Measurements from ENCODE around the gene ZFP90.

The ZFP90 gene

GRCh38 chr16:68590201-68590994 is 51.3 kb downstream of the ZFP90 start:
- no peak overlapping the region for H3K27ac ChIP-seq (ENCODE audit: low read depth, low read length)
- no peak overlapping the region for H3K9ac ChIP-seq (ENCODE audit: low read depth, low read length)
- H3K36me3 ChIP-seq (ENCODE audit: insufficient read depth, low read length): no peaks in the 10 kb centered on the region
- H3K4me1 ChIP-seq (ENCODE audit: insufficient read depth, low read length): no peaks in the 10 kb centered on the region
- H3K27me3 ChIP-seq (ENCODE audit: insufficient read depth, low read length): no peaks in the 10 kb centered on the region
- 36% methylated on average over 26 of the region's 26 CpGs for WGBS
- H3K4me3 ChIP-seq (ENCODE audit: low read length): no peak overlapping the region
- H3K9me3 ChIP-seq (ENCODE audit: insufficient read depth, low read depth, low read length): 0 out of 2 replicates have a peak, but pooled peaks cover 2% of the 10 kb centered on the region

GRCh38 chr16:68592466-68593337 is 53.6 kb downstream of the ZFP90 start:
- Histone ChIP-seq H3K4me3 (ENCODE audit: low read length) (no peak overlapping the region), H3K36me3 (ENCODE audit: insufficient read depth, low read length) (no peaks in the 10 kb centered on the region), H3K9me3 (ENCODE audit: insufficient read depth, low read depth, low read length) (0 out of 2 replicates have a peak, but pooled peaks cover 2% of the 10 kb centered on the region), H3K27ac (ENCODE audit: low read depth, low read length) (no peak overlapping the region), H3K9ac (ENCODE audit: low read depth, low read length) (no peak overlapping the region), H3K27me3 (ENCODE audit: insufficient read depth, low read length) (no peaks in the 10 kb centered on the region), H3K4me1 (ENCODE audit: insufficient read depth, low read length) (no peaks in the 10 kb centered on the region)
- 90% methylated on average over 5 of the region's 5 CpGs for WGBS

- H3K4me1 ChIP-seq (ENCODE audit: insufficient read depth, low read length): no peaks in the 10 kb centered on the region
- no peaks in the 10 kb centered on the region for H3K27me3 ChIP-seq (ENCODE audit: insufficient read depth, low read length)
- H3K36me3 ChIP-seq (ENCODE audit: insufficient read depth, low read length): no peaks in the 10 kb centered on the region
- no peak overlapping the region for H3K9ac ChIP-seq (ENCODE audit: low read depth, low read length)
- H3K4me3 ChIP-seq (ENCODE audit: low read length): no peak overlapping the region
- 97% methylated on average over 6 of the region's 6 CpGs for WGBS
- H3K9me3 ChIP-seq (ENCODE audit: insufficient read depth, low read depth, low read length): 0 out of 2 replicates have a peak, but pooled peaks cover 2% of the 10 kb centered on the region
- H3K27ac ChIP-seq (ENCODE audit: low read depth, low read length): no peak overlapping the region
Observed at GRCh38 chr16:68596266-68596665, 57.2 kb downstream of the ZFP90 start.

- no peak overlapping the region for H3K9ac ChIP-seq (ENCODE audit: low read depth, low read length)
- no peaks in the 10 kb centered on the region for H3K27me3 ChIP-seq (ENCODE audit: insufficient read depth, low read length)
- H3K4me1 ChIP-seq (ENCODE audit: insufficient read depth, low read length): no peaks in the 10 kb centered on the region; the same call in 1 of the 2 replicates
- H3K27ac ChIP-seq (ENCODE audit: low read depth, low read length): no peak overlapping the region
- no peak overlapping the region for H3K4me3 ChIP-seq (ENCODE audit: low read length)
- H3K9me3 ChIP-seq (ENCODE audit: insufficient read depth, low read depth, low read length): no peaks in the 10 kb centered on the region
- H3K36me3 ChIP-seq (ENCODE audit: insufficient read depth, low read length): no peaks in the 10 kb centered on the region
- WGBS: 81% methylated on average over 1 of the region's 1 CpG
Observed at GRCh38 chr16:68599586-68599985, 60.5 kb downstream of the ZFP90 start.

GRCh38 chr16:68605746-68606145 is 66.7 kb downstream of the ZFP90 start:
- Histone ChIP-seq H3K36me3 (ENCODE audit: insufficient read depth, low read length) (no peaks in the 10 kb centered on the region), H3K9me3 (ENCODE audit: insufficient read depth, low read depth, low read length) (no peaks in the 10 kb centered on the region), H3K4me3 (ENCODE audit: low read length) (no peak overlapping the region), H3K27ac (ENCODE audit: low read depth, low read length) (no peak overlapping the region), H3K4me1 (ENCODE audit: insufficient read depth, low read length) (no peaks in the 10 kb centered on the region; the same call in 1 of the 2 replicates), H3K9ac (ENCODE audit: low read depth, low read length) (no peak overlapping the region), H3K27me3 (ENCODE audit: insufficient read depth, low read length) (no peaks in the 10 kb centered on the region)
- 86% methylated on average over 5 of the region's 5 CpGs for WGBS

GRCh38 chr16:68607443-68607842 is 68.4 kb downstream of the ZFP90 start:
- Histone ChIP-seq H3K4me3 (ENCODE audit: low read length) (no peak overlapping the region), H3K36me3 (ENCODE audit: insufficient read depth, low read length) (no peaks in the 10 kb centered on the region), H3K27ac (ENCODE audit: low read depth, low read length) (no peak overlapping the region), H3K9me3 (ENCODE audit: insufficient read depth, low read depth, low read length) (no peaks in the 10 kb centered on the region), H3K9ac (ENCODE audit: low read depth, low read length) (no peak overlapping the region), H3K4me1 (ENCODE audit: insufficient read depth, low read length) (no peaks in the 10 kb centered on the region; the same call in 1 of the 2 replicates), H3K27me3 (ENCODE audit: insufficient read depth, low read length) (no peaks in the 10 kb centered on the region)
- 85% methylated on average over 7 of the region's 7 CpGs for WGBS

GRCh38 chr16:68608330-68608729 is 69.2 kb downstream of the ZFP90 start:
- H3K9me3 ChIP-seq (ENCODE audit: insufficient read depth, low read depth, low read length): no peaks in the 10 kb centered on the region
- no peaks in the 10 kb centered on the region for H3K27me3 ChIP-seq (ENCODE audit: insufficient read depth, low read length)
- no peak overlapping the region for H3K9ac ChIP-seq (ENCODE audit: low read depth, low read length)
- WGBS: 94% methylated on average over 2 of the region's 2 CpGs
- H3K27ac ChIP-seq (ENCODE audit: low read depth, low read length): no peak overlapping the region
- no peaks in the 10 kb centered on the region; the same call in 1 of the 2 replicates for H3K4me1 ChIP-seq (ENCODE audit: insufficient read depth, low read length)
- H3K4me3 ChIP-seq (ENCODE audit: low read length): no peak overlapping the region
- no peaks in the 10 kb centered on the region for H3K36me3 ChIP-seq (ENCODE audit: insufficient read depth, low read length)

GRCh38 chr16:68612996-68613395 is 73.9 kb downstream of the ZFP90 start:
- WGBS: 94% methylated on average over 3 of the region's 3 CpGs
- Histone ChIP-seq H3K9ac (ENCODE audit: low read depth, low read length) (no peak overlapping the region), H3K27me3 (ENCODE audit: insufficient read depth, low read length) (no peaks in the 10 kb centered on the region), H3K9me3 (ENCODE audit: insufficient read depth, low read depth, low read length) (peaks cover 6% of the 10 kb centered on the region; the same call in 1 of the 2 replicates), H3K4me1 (ENCODE audit: insufficient read depth, low read length) (no peaks in the 10 kb centered on the region), H3K4me3 (ENCODE audit: low read length) (no peak overlapping the region), H3K27ac (ENCODE audit: low read depth, low read length) (no peak overlapping the region), H3K36me3 (ENCODE audit: insufficient read depth, low read length) (no peaks in the 10 kb centered on the region)

- 94% methylated on average over 7 of the region's 7 CpGs for WGBS
- H3K9me3 ChIP-seq (ENCODE audit: insufficient read depth, low read depth, low read length): peaks cover 6% of the 10 kb centered on the region; the same call in 1 of the 2 replicates
- H3K27me3 ChIP-seq (ENCODE audit: insufficient read depth, low read length): no peaks in the 10 kb centered on the region
- H3K36me3 ChIP-seq (ENCODE audit: insufficient read depth, low read length): no peaks in the 10 kb centered on the region
- no peaks in the 10 kb centered on the region for H3K4me1 ChIP-seq (ENCODE audit: insufficient read depth, low read length)
- no peak overlapping the region for H3K4me3 ChIP-seq (ENCODE audit: low read length)
- no peak overlapping the region for H3K27ac ChIP-seq (ENCODE audit: low read depth, low read length)
- H3K9ac ChIP-seq (ENCODE audit: low read depth, low read length): no peak overlapping the region
Observed at GRCh38 chr16:68617734-68618133, 78.6 kb downstream of the ZFP90 start.
